A549 (cell line): ENCODE data around the gene WIZ. TPM values are rescaled to one million over a fixed set of nuclear protein-coding genes. Genes with fewer than 3 reads are reported as not detected.
"Not testable (repeated sequence)": the region's sequence is repeated elsewhere in the genome, so short reads cannot be mapped to it uniquely, and the experiment has no call there.

Experiments used
- ATAC-seq, 2 experiments: fragments of 200-7000 bp in 1 of 2; fragments of >200 bp in 1 of 2; cut with Nextera tagmentation in 1 of 2; cut with Tn5 transposase in 1 of 2; 3 replicates each; pipeline versions ENCODE4 v1.8.0 to v1.9.1; 2018 to 2020; ENCODE audit warnings: mild to moderate bottlenecking in 1 of 2, moderate library complexity in 1 of 2
- CTCF ChIA-PET: fragments of 300-600 bp; sonication (Branson Sonifier 250); formaldehyde crosslinking; extraction: SDS; loops from one replicate; lab custom pipeline; 2021; ENCODE audit warnings: antibody characterized with exemption, inconsistent platforms; lab: Yijun Ruan, JAX
- POLR2A ChIA-PET: fragments of 350-600 bp; formaldehyde crosslinking; extraction: SDS; loops from one replicate; lab custom pipeline; 2021; ENCODE audit warnings: antibody characterized with exemption, inconsistent platforms; lab: Yijun Ruan, JAX
- DNase-seq, 2 experiments: peaks; one replicate each; pipeline versions ENCODE4 v3.0.0 to v3.0.0-alpha.2; 2011 to 2016; ENCODE audit warnings: low read depth in 1 of 2, low spot score in 1 of 2
- FAIRE-seq: peaks from 2 replicates; lab custom pipeline; 2011; peaks lifted over from hg19 to GRCh38; lab: Jason Lieb, UNC
- H3K27ac ChIP-seq, 2 experiments: fragments of >200 bp; sonication (Bioruptor Twin); formaldehyde crosslinking; 3 replicates each; pipeline ENCODE4 v1.5.1; 2016 to 2017
- H3K4me1 ChIP-seq: fragments of >200 bp; sonication (Bioruptor Twin); formaldehyde crosslinking; 3 replicates; pipeline ENCODE4 v1.6.1; 2016
- H3K4me2 ChIP-seq: fragments of >200 bp; sonication (Bioruptor Twin); formaldehyde crosslinking; 3 replicates; pipeline ENCODE4 v1.6.1; 2016
- H3K4me3 ChIP-seq: fragments of >200 bp; sonication (Bioruptor Twin); formaldehyde crosslinking; 3 replicates; pipeline ENCODE4 v1.5.1; 2016
- H3K9me3 ChIP-seq: fragments of >200 bp; sonication (Bioruptor Twin); formaldehyde crosslinking; 3 replicates; pipeline ENCODE4 v1.6.1; 2016
- CEBPB ChIP-seq, 2 experiments: fragments of >200 bp in 1 of 2; sonication (Bioruptor Twin) in 1 of 2; formaldehyde crosslinking in 1 of 2; IDR thresholded peaks; 2 replicates each; pipeline ENCODE4 v1.6.1; 2012 to 2016
- EHF ChIP-seq: fragments of 250-450 bp; sonication (Bioruptor Pico); IDR thresholded peaks from 2 replicates; pipeline ENCODE4 v1.5.0; 2020; ENCODE audit warnings: mild to moderate bottlenecking
- EP300 ChIP-seq, 2 experiments: fragments of >200 bp; sonication (Bioruptor Twin); formaldehyde crosslinking; IDR thresholded peaks; 2 replicates in 1 of 2; 3 replicates in 1 of 2; pipeline ENCODE4 v1.6.1; 2016 to 2017
- ESRRA ChIP-seq: fragments of 150-350 bp; IDR thresholded peaks from 2 replicates; pipeline ENCODE4 v1.6.1; 2014; ENCODE audit warnings: mild to moderate bottlenecking, low read length, borderline replicate concordance
- FOSB ChIP-seq: fragments of 250-450 bp; sonication (Bioruptor Pico); IDR thresholded peaks from 2 replicates; pipeline ENCODE4 v1.5.0; 2020; ENCODE audit warnings: mild to moderate bottlenecking, moderate library complexity
- HDAC2 ChIP-seq: fragments of 200-600 bp; sonication (generic); IDR thresholded peaks from 2 replicates; pipeline ENCODE4 v1.6.1; 2016
- JUNB ChIP-seq: fragments of >200 bp; sonication (Bioruptor Twin); formaldehyde crosslinking; IDR thresholded peaks from 2 replicates; pipeline ENCODE4 v1.6.1; 2016
- KDM5A ChIP-seq: fragments of 200-600 bp; sonication (generic); IDR thresholded peaks from 2 replicates; pipeline ENCODE4 v1.6.1; 2016; ENCODE audit warnings: antibody characterized with exemption, mild to moderate bottlenecking
- MYC ChIP-seq: IDR thresholded peaks from 2 replicates; pipeline ENCODE4 v1.6.1; 2012; ENCODE audit warnings: mild to moderate bottlenecking, inconsistent platforms, low read length, improper control_type of control experiment, borderline replicate concordance
- NFE2L2 ChIP-seq: fragments of 150-350 bp; conservative IDR thresholded peaks from 2 replicates; pipeline ENCODE4 v1.6.1; 2014; ENCODE audit warnings: low read length
- PHF8 ChIP-seq: fragments of 200-600 bp; sonication (generic); IDR thresholded peaks from 2 replicates; pipeline ENCODE4 v1.6.1; 2016; ENCODE audit warnings: low read depth, mild to moderate bottlenecking, antibody characterized with exemption, moderate library complexity, borderline replicate concordance
- POLR2A ChIP-seq: IDR thresholded peaks from 2 replicates; pipeline ENCODE4 v1.6.1; 2012; ENCODE audit warnings: mild to moderate bottlenecking, low read length
- RAD21 ChIP-seq, 2 experiments: fragments of >200 bp in 1 of 2; sonication (Bioruptor Twin) in 1 of 2; formaldehyde crosslinking in 1 of 2; IDR thresholded peaks in 1 of 2; conservative IDR thresholded peaks in 1 of 2; 2 replicates in 1 of 2; 3 replicates in 1 of 2; pipeline ENCODE4 v1.6.1; 2012 to 2018; ENCODE audit warnings: inconsistent platforms in 1 of 2
- RCOR1 ChIP-seq: fragments of 150-350 bp; IDR thresholded peaks from 2 replicates; pipeline ENCODE4 v1.6.1; 2014; ENCODE audit warnings: antibody characterized with exemption, low read length, low read depth
- TFCP2L1 ChIP-seq: fragments of 250-450 bp; sonication (Bioruptor Pico); IDR thresholded peaks from 2 replicates; pipeline ENCODE4 v1.5.0; 2021; ENCODE audit warnings: mild to moderate bottlenecking
- ZC3H11A ChIP-seq: fragments of 450-650 bp; IDR thresholded peaks from 2 replicates; pipeline ENCODE4 v1.6.1; 2014; ENCODE audit warnings: antibody characterized with exemption, mild to moderate bottlenecking
- ZFP36 ChIP-seq: fragments of 450-650 bp; IDR thresholded peaks from 2 replicates; pipeline ENCODE4 v1.6.1; 2014; ENCODE audit warnings: borderline replicate concordance; ENCODE audit not compliant: partially characterized antibody
- WGBS: methylation state at CpG from one replicate; pipeline ENCODE4 v1.1.6; 2017; ENCODE audit errors: missing lambda C conversion rate; 5-methylcytosine and 5-hydroxymethylcytosine counted together
- polyA plus RNA-seq, 4 experiments: library from polyadenylated mRNA; depleted of rRNA in 3 of 4; stranded (reverse); fragments of >200 nt; fragmentation: RNase III in 1 of 4; extraction: RNeasy Plus Mini Kit Qiagen cat#74134 plus additional on column Dnase treatment in 1 of 4; gene quantifications; 2 replicates in 3 of 4; 3 replicates in 1 of 4; pipeline ENCODE4 v1.2.3, GENCODE V29; 2011 to 2017
- TF ChIP-seq, protein P1 (sequence below): fragments of 250-450 bp; sonication (Bioruptor Pico); IDR thresholded peaks from 2 replicates; pipeline ENCODE4 v1.5.0; 2020; ENCODE audit warnings: low read depth, mild to moderate bottlenecking, moderate library complexity

WIZ gene
- polyA plus RNA-seq, 2 of the 4 experiments (the other 2 are of a cell fraction), result 3.7 to 15.1 TPM

DNA sequence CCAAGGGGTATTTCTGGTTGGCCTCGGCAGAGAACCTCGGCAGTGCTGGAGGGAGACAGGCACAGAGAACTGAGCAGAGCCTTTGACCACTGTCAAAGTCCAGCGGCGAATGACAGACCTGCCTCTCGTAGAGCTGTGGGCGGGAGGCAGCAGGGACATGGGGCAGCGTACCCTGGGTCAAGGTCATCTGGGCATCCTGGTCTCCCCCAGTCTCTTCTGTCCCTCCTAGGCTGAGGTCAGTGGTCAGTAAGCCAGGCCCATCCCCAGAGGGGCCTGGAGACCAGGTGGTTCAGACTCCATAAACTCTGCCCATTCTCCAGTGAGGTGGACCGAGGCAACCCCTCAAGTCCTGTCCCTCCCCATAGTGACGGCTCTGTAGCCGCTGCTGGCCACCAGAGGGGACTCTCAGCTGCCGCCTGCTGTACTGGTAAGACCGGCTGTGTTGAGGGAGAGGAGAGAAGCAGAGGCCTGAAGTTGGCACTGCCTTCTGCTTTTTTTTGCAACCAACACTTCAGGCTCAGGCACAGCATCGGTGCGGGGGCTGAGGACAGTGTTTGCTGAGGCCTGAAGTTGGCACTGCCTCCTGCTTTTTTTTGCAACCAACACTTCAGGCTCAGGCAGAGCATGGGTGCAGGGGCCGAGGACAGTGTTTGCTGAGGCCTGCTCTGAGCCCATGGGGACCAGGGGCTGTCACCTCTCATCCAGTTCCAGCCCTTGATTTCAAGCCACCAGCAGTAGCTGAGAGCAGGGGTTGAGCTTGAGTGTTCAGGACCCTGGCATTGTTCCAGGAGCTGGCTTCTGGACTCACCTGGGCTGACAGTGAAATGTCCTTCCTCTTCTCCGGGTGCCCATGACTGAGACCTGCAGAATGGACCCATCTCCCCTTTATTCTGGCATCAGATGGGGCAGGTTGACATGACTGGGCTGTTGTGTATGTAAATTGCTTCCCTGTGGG is 29.9 kb upstream of the WIZ start, which contains the start of gene PGLYRP2:
TSS of gene PGLYRP2 (minus strand) at position 111 of the 955 bp plus-strand sequence. CDS start 130 bp downstream, outside the sequence.
- CTCF ChIA-PET, result interaction anchor here (0.5 to 1.3 kb wide), 5 partner anchors 11 to 313 kb away, joined by 3 to 7 read pairs (median 3); no protein-coding TSS in a partner anchor
- 25% methylated on average over 2 of the region's 16 CpGs for WGBS

DNA sequence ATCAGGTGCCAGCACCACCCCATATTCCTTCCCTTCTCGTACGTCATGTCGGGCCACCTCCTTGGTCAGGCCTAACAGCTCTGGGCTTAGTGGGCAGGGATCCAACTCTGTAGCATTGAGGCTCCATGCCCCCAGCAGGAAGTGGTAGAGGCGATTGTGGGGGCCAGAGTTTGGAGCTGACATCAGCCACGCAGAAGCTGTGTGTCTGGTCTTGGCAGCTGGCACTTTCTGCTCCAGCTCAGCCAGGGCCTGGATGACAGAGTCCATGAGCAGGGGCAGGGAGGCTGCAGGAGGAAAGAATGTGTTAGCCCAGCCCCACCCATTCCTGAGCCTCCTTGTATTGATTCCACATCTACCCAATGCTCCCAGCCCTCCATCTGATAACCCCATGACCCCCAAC is 26.6 kb upstream of the WIZ start:
- no peaks in the 10 kb centered on the region for H3K4me1 ChIP-seq
- POLR2A ChIA-PET, result no interaction called here
- no peak overlapping the region for H3K27ac ChIP-seq
- 87% methylated on average over 4 of the region's 5 CpGs for WGBS
- H3K4me3 ChIP-seq, result no peak overlapping the region
- no peak for FAIRE-seq
- DNase-seq, result no peak
- TF ChIP-seq KDM5A, result no peak
- no peak for TF ChIP-seq PHF8
- TF ChIP-seq POLR2A, result no peak
- TF ChIP-seq FOSB (CRISPR knock-in tag), result no peak
- no peak for TF ChIP-seq JUNB
- H3K9me3 ChIP-seq, result no peaks in the 10 kb centered on the region
- ATAC-seq, result no peak
- no peak overlapping the region for H3K4me2 ChIP-seq
- CTCF ChIA-PET, result no interaction called here

More for the DNA sequence above, 29.9 kb upstream of the WIZ start, which contains the start of gene PGLYRP2:
- Histone ChIP-seq H3K4me3 (no peak within 1 kb of the TSS), H3K9me3 (no peaks in the 10 kb centered on the region), H3K4me2 (no peak within 1 kb of the TSS), H3K27ac (no peak within 1 kb of the TSS), H3K4me1 (no peaks in the 10 kb centered on the region)
- POLR2A ChIA-PET, result no interaction called here
- DNase-seq (peak in 1 of 2 experiments; percentile 32), ATAC-seq (peak; percentile 71 to 72; a peak in 4 of 6 replicates), FAIRE-seq (no peak)
- TF ChIP-seq RAD21 (conservative IDR thresholded peaks at IDR 0.05 in 1 of 2, IDR thresholded peaks at IDR 0.05 in 1 of 2) (no peak), POLR2A (no peak), ESRRA (no peak), TFCP2L1 (CRISPR knock-in tag) (no peak)

DNA sequence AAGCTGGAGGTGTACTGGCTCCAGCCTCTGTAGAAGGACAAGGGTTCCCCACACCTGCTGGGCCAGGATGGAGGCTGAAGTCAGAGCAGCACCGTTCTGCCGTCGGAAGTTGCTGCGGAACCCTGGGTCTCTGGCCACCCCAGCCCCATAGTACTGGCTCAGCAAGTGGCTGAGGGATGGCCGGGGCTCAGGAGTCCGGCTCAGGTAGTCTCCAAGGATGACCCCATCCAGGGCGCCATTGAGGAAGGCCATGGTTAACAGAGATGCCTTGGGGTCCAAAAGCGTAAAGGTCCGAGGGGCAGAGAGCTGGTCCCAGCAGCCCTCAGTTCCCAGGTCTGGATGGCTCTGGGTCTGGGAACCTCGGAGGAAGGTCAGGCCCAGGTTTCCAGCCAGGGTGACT is 25.9 kb upstream of the WIZ start:
- no peak overlapping the region for H3K27ac ChIP-seq
- ChIA-PET POLR2A (no interaction called here), CTCF (no interaction called here)
- TF ChIP-seq HDAC2, result no peak
- no peak for TF ChIP-seq ESRRA
- no peak for TF ChIP-seq EP300 (IDR thresholded peaks at IDR 0.05)
- TF ChIP-seq MYC, result no peak
- TF ChIP-seq CEBPB (IDR thresholded peaks at IDR 0.05), result no peak
- no peak for TF ChIP-seq EHF (CRISPR knock-in tag)
- no peak for TF ChIP-seq RCOR1
- TF ChIP-seq NFE2L2, result no peak
- ATAC-seq (no peak), DNase-seq (no peak), FAIRE-seq (no peak)
- H3K4me3 ChIP-seq, result no peak overlapping the region
- no peak overlapping the region for H3K4me2 ChIP-seq
- no peaks in the 10 kb centered on the region for H3K9me3 ChIP-seq
- WGBS, result no CpG with 5 or more reads among the region's 10 CpGs
- H3K4me1 ChIP-seq, result no peaks in the 10 kb centered on the region

DNA sequence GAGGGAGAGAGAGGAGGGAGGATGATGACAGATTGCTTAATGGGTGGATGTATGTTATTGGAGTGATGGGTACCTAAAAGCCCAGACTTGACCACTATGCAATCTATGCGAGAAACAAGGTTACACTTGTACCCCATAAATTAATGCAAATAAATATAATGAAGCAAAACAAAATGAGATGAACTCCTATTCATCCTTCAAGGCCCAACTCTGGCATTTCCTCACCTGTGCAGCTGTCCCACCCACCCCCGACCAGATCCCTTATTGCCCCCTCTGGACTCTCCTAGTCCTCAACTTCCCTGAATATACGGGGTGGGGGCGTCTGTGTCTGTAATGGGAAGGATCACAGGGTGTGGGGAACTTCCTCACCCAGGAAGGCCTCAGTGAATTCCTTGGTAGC is 25.4 kb upstream of the WIZ start:
- 26% methylated on average over 4 of the region's 4 CpGs for WGBS
- no peak for DNase-seq
- CTCF ChIA-PET, result no interaction called here

DNA sequence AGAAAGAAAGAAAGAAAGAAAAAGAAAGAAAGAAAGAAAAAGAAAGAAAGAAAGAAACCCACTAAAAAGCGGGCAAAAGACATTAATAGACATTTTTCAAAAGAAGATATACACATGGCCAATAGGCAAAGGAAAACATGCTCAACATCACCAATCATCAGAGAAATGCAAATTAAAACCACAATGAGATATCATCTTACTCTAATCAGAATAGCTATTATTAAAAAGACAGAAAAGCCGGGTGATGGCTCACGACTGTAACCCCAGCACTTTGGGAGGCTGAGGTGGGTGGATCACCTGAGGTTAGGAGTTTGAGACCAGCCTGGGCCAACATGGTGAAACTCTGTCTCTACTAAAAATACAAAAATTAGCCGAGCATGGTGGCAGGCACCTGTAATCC is 24.1 kb upstream of the WIZ start:
- H3K9me3 ChIP-seq, ATAC-seq, FAIRE-seq, H3K4me3 ChIP-seq, H3K4me1 ChIP-seq, POLR2A ChIA-PET, H3K27ac ChIP-seq, H3K4me2 ChIP-seq, CTCF ChIA-PET, DNase-seq: not testable (repeated sequence)
- WGBS, result 67% methylated on average over 4 of the region's 4 CpGs

More for the DNA sequence above, 25.4 kb upstream of the WIZ start:
- POLR2A ChIA-PET, result no interaction called here
- Histone ChIP-seq H3K9me3 (no peaks in the 10 kb centered on the region), H3K4me1 (no peaks in the 10 kb centered on the region), H3K4me2 (no peak overlapping the region), H3K4me3 (no peak overlapping the region), H3K27ac (no peak overlapping the region)
- ATAC-seq, result no peak
- TF ChIP-seq ESRRA, result no peak
- TF ChIP-seq, protein P1, sequence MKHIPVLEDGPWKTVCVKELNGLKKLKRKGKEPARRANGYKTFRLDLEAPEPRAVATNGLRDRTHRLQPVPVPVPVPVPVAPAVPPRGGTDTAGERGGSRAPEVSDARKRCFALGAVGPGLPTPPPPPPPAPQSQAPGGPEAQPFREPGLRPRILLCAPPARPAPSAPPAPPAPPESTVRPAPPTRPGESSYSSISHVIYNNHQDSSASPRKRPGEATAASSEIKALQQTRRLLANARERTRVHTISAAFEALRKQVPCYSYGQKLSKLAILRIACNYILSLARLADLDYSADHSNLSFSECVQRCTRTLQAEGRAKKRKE (CRISPR knock-in tag), result no peak
- no peak for TF ChIP-seq ZFP36
- no peak for TF ChIP-seq ZC3H11A
- TF ChIP-seq EP300 (IDR thresholded peaks at IDR 0.05), result no peak
- no peak for FAIRE-seq
